Measurements from ENCODE around the gene ZMYM4.

DNA sequence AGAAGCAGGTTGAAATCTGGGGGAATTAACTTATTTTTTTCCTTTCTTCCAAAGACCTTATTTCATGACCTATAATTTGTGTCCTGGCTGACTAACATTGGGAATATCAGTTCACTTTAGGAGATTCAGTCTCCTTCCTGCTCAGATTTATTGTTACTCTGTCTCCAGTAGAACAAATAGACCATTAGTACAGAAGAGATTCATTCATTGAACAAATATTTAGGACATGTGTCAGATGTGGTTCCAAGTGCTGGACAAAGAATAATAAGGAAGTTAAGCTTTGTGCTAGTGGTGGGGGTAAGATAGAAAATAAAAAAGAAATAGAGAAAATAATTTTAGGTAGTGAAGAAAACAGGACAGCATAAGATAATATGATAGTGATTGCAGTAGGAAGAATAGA lies 20.3 kb downstream of the ZMYM4 start:
- TF ChIP-seq EZH2 (IDR thresholded peaks at IDR 0.05; ENCODE audit: insufficient read depth, poor library complexity, severe bottlenecking): no peak
- TF ChIP-seq EZH2phosphoT487 (IDR thresholded peaks at IDR 0.05; ENCODE audit: insufficient read depth, low read depth): no peak

Data from GM23248 (cell line).